Nephron progenitor cell (in vitro differentiated cells): ENCODE measurements around the gene CACNA2D2.

Experiments
- DNase-seq: peaks from one replicate; pipeline ENCODE4 v3.0.0; 2021
- H3K27ac Mint-ChIP-seq: 2 replicates; pipeline ENCODE4 v1.8.0; 2021; ENCODE audit warnings: mild to moderate bottlenecking, moderate library complexity, mixed read lengths
- H3K27me3 Mint-ChIP-seq: 2 replicates; pipeline ENCODE4 v1.8.0; 2021; ENCODE audit warnings: mild to moderate bottlenecking, low read depth, mixed read lengths; ENCODE audit not compliant: poor library complexity
- H3K36me3 Mint-ChIP-seq: 2 replicates; pipeline ENCODE4 v1.8.0; 2021; ENCODE audit warnings: low read depth, mixed read lengths
- H3K4me1 Mint-ChIP-seq: 2 replicates; pipeline ENCODE4 v1.8.0; 2021; ENCODE audit warnings: mixed read lengths
- H3K4me3 Mint-ChIP-seq: 2 replicates; pipeline ENCODE4 v1.8.0; 2021; ENCODE audit warnings: mild to moderate bottlenecking, moderate library complexity, mixed read lengths
- H3K9me3 Mint-ChIP-seq: 2 replicates; pipeline ENCODE4 v1.8.0; 2021; ENCODE audit warnings: mild to moderate bottlenecking, moderate library complexity, mixed read lengths
- TF ChIP-seq, protein P1 (sequence below): fragments of 200-600 bp; sonication (generic); IDR thresholded peaks from 2 replicates; pipeline ENCODE4 v1.5.0; 2021; ENCODE audit warnings: antibody characterized with exemption

CACNA2D2 gene

DNA sequence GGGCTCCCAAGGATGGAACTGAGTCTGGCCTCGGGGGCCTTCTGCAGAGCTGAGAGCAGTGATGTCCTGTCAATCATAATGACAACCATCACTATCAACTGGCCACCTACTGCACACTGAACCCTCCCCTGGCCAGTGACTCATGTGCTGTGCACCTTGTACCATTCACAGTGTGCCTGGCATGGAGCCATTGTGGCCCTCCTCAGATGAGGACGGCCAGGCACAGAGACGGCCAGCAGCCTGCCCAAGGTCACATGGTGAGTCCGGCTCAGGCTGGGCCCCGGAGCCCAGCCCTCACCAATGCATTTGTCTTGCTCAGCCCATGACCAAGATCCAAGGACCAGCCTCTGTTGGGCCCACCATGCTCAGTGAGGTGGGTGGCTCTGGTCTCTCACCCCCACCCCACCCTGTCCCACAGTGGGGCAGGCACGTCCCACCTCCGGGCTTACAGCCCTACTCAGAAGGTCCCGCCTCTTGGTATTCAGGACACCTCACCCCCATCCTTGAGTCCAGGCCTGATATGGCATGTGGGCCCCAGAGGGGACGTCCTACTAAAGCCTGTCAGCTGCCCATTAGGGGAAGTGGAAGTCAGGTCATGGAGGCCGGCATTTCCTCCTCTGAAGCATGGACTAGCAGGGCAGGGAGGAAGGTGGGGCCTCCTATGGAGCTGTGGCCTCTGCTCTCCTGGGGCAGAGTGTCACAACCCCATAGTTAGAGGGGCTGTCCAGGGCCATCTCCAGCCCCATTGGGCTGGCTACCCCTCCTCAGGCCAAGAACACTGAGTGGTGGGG lies 108.2 kb downstream of the CACNA2D2 start:
- DNase-seq: no peak
- Mint-ChIP-seq H3K4me1 (no peaks in the 10 kb centered on the region), H3K27ac (no peak overlapping the region), H3K4me3 (no peak overlapping the region), H3K27me3 (peaks cover 28% of the 10 kb centered on the region), H3K36me3 (no peaks in the 10 kb centered on the region), H3K9me3 (no peaks in the 10 kb centered on the region)
- TF ChIP-seq, protein P1, sequence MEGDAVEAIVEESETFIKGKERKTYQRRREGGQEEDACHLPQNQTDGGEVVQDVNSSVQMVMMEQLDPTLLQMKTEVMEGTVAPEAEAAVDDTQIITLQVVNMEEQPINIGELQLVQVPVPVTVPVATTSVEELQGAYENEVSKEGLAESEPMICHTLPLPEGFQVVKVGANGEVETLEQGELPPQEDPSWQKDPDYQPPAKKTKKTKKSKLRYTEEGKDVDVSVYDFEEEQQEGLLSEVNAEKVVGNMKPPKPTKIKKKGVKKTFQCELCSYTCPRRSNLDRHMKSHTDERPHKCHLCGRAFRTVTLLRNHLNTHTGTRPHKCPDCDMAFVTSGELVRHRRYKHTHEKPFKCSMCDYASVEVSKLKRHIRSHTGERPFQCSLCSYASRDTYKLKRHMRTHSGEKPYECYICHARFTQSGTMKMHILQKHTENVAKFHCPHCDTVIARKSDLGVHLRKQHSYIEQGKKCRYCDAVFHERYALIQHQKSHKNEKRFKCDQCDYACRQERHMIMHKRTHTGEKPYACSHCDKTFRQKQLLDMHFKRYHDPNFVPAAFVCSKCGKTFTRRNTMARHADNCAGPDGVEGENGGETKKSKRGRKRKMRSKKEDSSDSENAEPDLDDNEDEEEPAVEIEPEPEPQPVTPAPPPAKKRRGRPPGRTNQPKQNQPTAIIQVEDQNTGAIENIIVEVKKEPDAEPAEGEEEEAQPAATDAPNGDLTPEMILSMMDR: no peak

DNA sequence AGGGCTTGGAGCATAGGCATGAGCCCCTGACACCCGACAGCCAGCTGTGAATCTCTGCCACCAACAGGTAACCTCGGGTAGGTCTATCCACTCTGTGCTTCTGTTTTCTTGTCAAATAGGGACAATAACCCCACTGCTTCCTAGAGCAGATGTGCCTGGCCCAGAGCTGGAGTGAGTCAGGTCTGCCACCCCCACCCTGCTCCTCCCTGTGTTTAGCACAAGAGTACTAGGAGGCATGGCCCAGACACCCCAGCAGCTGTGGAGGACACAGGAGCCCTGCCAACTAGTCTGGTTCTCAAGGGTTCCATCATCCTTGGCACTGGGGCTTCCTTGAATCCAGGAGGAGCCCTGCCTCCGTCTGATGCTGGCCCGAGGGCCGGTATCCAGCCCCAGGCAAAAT lies 110.4 kb downstream of the CACNA2D2 start:
- H3K9me3 Mint-ChIP-seq: no peaks in the 10 kb centered on the region
- H3K4me1 Mint-ChIP-seq: peaks cover 8% of the 10 kb centered on the region
- peaks cover 18% of the 10 kb centered on the region for H3K27me3 Mint-ChIP-seq
- TF ChIP-seq, protein P1: no peak
- H3K27ac Mint-ChIP-seq: no peak overlapping the region
- DNase-seq: no peak
- no peaks in the 10 kb centered on the region for H3K36me3 Mint-ChIP-seq
- H3K4me3 Mint-ChIP-seq: no peak overlapping the region

DNA sequence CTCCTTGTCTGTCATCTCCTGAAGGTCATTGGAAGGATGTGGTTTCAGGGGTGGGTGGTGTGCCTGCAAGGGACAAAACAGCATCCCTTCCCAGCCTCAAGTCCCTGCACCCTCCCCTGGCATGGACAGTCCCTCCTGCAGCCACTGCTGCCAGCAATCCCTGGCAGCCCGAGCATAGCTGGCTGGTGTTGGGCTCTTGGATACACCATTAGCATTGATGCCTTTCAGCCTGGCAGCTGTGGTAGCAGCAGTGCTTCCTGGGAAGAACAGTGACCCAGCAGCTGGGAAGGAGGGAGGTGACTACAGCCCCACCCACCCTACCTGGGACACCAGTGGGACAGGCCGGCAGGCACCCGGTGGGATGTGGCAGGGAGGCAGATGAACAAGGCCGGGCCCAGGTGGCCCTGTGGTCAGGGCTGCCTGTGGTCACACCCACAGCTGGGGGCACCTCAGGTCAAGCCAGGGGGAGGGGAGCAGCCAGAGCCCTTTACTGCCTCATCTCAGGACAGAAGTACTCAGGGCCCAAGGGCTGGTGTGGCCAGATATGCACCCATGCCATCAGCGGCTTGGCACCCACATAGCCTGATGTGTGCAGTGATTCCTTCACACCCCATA lies 111.2 kb downstream of the CACNA2D2 start:
- no peaks in the 10 kb centered on the region for H3K36me3 Mint-ChIP-seq
- H3K4me1 Mint-ChIP-seq: peaks cover 12% of the 10 kb centered on the region
- no peaks in the 10 kb centered on the region for H3K9me3 Mint-ChIP-seq
- no peak for DNase-seq
- no peak overlapping the region for H3K27ac Mint-ChIP-seq
- peaks cover 15% of the 10 kb centered on the region for H3K27me3 Mint-ChIP-seq
- TF ChIP-seq, protein P1: no peak
- H3K4me3 Mint-ChIP-seq: no peak overlapping the region

DNA sequence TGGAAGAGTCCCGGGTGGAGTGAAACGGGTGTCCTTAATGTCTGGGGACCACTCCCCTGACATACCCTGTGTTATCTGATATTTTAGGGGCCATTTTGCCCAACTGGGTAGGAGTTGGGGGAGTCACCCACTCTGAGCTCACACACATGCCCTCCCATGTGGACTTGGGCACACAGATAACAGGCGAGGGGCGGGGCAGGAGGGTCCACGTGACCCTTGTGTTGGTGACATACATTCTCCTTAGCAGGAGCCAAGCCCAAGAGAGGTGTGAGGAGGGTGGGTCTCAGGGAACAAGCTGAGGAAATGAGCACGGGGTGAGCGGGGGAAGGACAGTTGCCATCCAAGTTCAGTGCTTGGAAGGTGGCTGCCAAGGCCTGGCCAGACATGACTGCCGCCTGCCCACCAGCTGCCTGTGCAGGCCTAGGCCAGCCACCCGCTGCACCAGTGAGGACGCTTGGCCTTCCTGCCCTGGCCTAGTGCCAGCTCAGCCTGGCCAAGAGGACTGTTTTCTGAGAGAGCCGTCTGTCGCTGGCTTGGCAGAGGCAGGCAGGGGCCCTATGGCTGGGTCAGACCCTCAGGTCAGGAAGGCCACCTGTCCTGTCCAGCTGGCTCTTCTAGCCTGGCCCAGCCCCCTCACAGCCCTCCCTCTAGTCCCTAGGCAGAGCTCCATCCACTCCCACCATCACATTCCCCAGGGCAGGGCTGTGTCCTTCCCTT lies 112.8 kb downstream of the CACNA2D2 start:
- no peak overlapping the region for H3K4me3 Mint-ChIP-seq
- peaks cover 8% of the 10 kb centered on the region for H3K27me3 Mint-ChIP-seq

DNA sequence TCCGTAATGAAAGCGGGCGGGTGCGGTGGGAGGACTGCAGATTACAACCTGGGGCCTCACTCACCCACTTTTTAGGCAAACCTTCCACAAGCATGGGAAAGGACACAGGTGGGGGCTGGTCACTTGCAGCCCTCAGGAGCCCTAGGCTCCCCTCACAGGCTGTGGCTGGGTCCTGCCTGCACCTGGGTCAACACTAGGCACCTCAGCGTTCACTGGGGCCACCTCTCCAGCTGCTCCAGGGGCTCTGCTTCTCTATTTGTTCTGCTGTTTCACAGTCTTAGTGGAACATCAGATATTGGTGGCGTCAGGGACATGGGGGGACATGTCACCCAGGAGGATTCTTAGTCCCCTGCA lies 114.0 kb downstream of the CACNA2D2 start:
- Mint-ChIP-seq H3K36me3 (no peaks in the 10 kb centered on the region), H3K9me3 (no peaks in the 10 kb centered on the region), H3K27ac (no peak overlapping the region), H3K4me3 (no peak overlapping the region), H3K27me3 (peaks cover 6% of the 10 kb centered on the region), H3K4me1 (peaks cover 12% of the 10 kb centered on the region)
- TF ChIP-seq, protein P1: no peak
- no peak for DNase-seq

More for the DNA sequence above, 112.8 kb downstream of the CACNA2D2 start:
- H3K27ac Mint-ChIP-seq: no peak overlapping the region
- no peak for DNase-seq
- H3K4me1 Mint-ChIP-seq: peaks cover 12% of the 10 kb centered on the region
- H3K9me3 Mint-ChIP-seq: no peaks in the 10 kb centered on the region
- TF ChIP-seq, protein P1: no peak
- H3K36me3 Mint-ChIP-seq: no peaks in the 10 kb centered on the region
